Mesenchymal stem cell (in vitro differentiated cells and primary cell): ENCODE measurements around the gene PHF10.

Experiments
- DNase-seq: peaks from one replicate; pipeline ENCODE4 v3.0.0-alpha.2; 2013
- H2AFZ ChIP-seq: one replicate; pipeline ENCODE4 v1.6.1; 2013; ENCODE audit warnings: low read depth, mild to moderate bottlenecking, control low read depth, inconsistent platforms, low read length, moderate library complexity
- H2AK5ac ChIP-seq: 2 replicates; pipeline ENCODE4 v1.6.1; 2013; ENCODE audit warnings: low read length, moderate library complexity, mild to moderate bottlenecking, inconsistent platforms; ENCODE audit not compliant: severe bottlenecking
- H2BK120ac ChIP-seq: one replicate; pipeline ENCODE4 v1.6.1; 2013; ENCODE audit warnings: low read depth, mild to moderate bottlenecking, inconsistent platforms, low read length, moderate library complexity
- H2BK12ac ChIP-seq, 2 experiments: one replicate each; pipeline ENCODE4 v1.6.1; 2013; ENCODE audit warnings: inconsistent platforms in 2 of 2, low read length in 2 of 2, mild to moderate bottlenecking in 2 of 2, moderate library complexity in 2 of 2, control low read depth in 1 of 2
- H2BK15ac ChIP-seq: one replicate; pipeline ENCODE4 v1.6.1; 2013; ENCODE audit warnings: mild to moderate bottlenecking, low read depth, inconsistent platforms; ENCODE audit not compliant: poor library complexity, severe bottlenecking
- H2BK5ac ChIP-seq: 2 replicates; pipeline ENCODE4 v1.6.1; 2013; ENCODE audit warnings: low read depth, mild to moderate bottlenecking, low read length, control low read depth, inconsistent platforms; ENCODE audit not compliant: poor library complexity, severe bottlenecking
- H3K14ac ChIP-seq, 2 experiments: one replicate each; pipeline ENCODE4 v1.6.1; 2013; ENCODE audit warnings: inconsistent platforms in 2 of 2, low read length in 2 of 2, control low read depth in 1 of 2, mild to moderate bottlenecking in 1 of 2, moderate library complexity in 1 of 2
- H3K18ac ChIP-seq, 2 experiments: one replicate each; pipeline ENCODE4 v1.6.1; 2013; ENCODE audit warnings: inconsistent platforms in 2 of 2, low read length in 2 of 2, control low read depth in 1 of 2, low read depth in 1 of 2, mild to moderate bottlenecking in 1 of 2
- H3K23ac ChIP-seq, 2 experiments: one replicate each; pipeline ENCODE4 v1.6.1; 2013; ENCODE audit warnings: inconsistent platforms in 2 of 2, low read length in 2 of 2, mild to moderate bottlenecking in 2 of 2, moderate library complexity in 2 of 2, control low read depth in 1 of 2
- H3K27ac ChIP-seq: 2 replicates; pipeline ENCODE4 v1.5.1; 2013; ENCODE audit warnings: mild to moderate bottlenecking, moderate library complexity, low read length, control low read depth, inconsistent platforms; ENCODE audit not compliant: poor library complexity, severe bottlenecking
- H3K27me3 ChIP-seq, 2 experiments: 2 replicates each; pipeline versions ENCODE4 v1.6.1 to v1.7.0; 2013; ENCODE audit warnings: low read length in 2 of 2, mild to moderate bottlenecking in 2 of 2, moderate library complexity in 2 of 2, control low read depth in 1 of 2, inconsistent platforms in 1 of 2; ENCODE audit not compliant: control insufficient read depth in 1 of 2, insufficient read depth in 1 of 2
- H3K36me3 ChIP-seq, 2 experiments: 2 replicates each; pipeline versions ENCODE4 v1.6.1 to v1.7.0; 2013; ENCODE audit warnings: low read length in 2 of 2, control low read depth in 1 of 2, inconsistent platforms in 1 of 2, low read depth in 1 of 2, mild to moderate bottlenecking in 1 of 2; ENCODE audit not compliant: insufficient read depth in 2 of 2, control insufficient read depth in 1 of 2
- H3K4ac ChIP-seq, 2 experiments: one replicate each; pipeline ENCODE4 v1.6.1; 2013; ENCODE audit warnings: inconsistent platforms in 2 of 2, low read length in 2 of 2, mild to moderate bottlenecking in 2 of 2, moderate library complexity in 2 of 2, control low read depth in 1 of 2, low read depth in 1 of 2
- H3K4me1 ChIP-seq: 2 replicates; pipeline ENCODE4 v1.6.1; 2013; ENCODE audit warnings: low read depth, low read length, control low read depth; ENCODE audit not compliant: control insufficient read depth, insufficient read depth
- H3K4me2 ChIP-seq: 2 replicates; pipeline ENCODE4 v1.6.1; 2013; ENCODE audit warnings: low read length, mild to moderate bottlenecking, inconsistent platforms; ENCODE audit not compliant: poor library complexity, severe bottlenecking
- H3K4me3 ChIP-seq, 2 experiments: 2 replicates each; pipeline versions ENCODE4 v1.5.1 to v1.7.0; 2013; ENCODE audit warnings: low read length in 2 of 2, mild to moderate bottlenecking in 2 of 2, control low read depth in 1 of 2, low read depth in 1 of 2; ENCODE audit not compliant: insufficient read depth in 1 of 2
- H3K79me1 ChIP-seq: replicated peaks from 2 replicates; pipeline ENCODE4 v1.6.1; 2013; ENCODE audit warnings: mild to moderate bottlenecking, control low read depth, low read length, inconsistent platforms; ENCODE audit not compliant: poor library complexity, severe bottlenecking
- H3K9ac ChIP-seq: 2 replicates; pipeline ENCODE4 v1.7.0; 2013; ENCODE audit warnings: mild to moderate bottlenecking, low read length, moderate library complexity
- H3K9me3 ChIP-seq: 2 replicates; pipeline ENCODE4 v1.7.0; 2013; ENCODE audit warnings: mild to moderate bottlenecking, low read length; ENCODE audit not compliant: control insufficient read depth
- H4K8ac ChIP-seq: one replicate; pipeline ENCODE4 v1.6.1; 2013; ENCODE audit warnings: inconsistent platforms, mild to moderate bottlenecking, low read length, moderate library complexity
- H4K91ac ChIP-seq: one replicate; pipeline ENCODE4 v1.6.1; 2013; ENCODE audit warnings: mild to moderate bottlenecking, low read length, inconsistent platforms
- WGBS: methylation state at CpG from one replicate; pipeline ENCODE4 v1.1.7; 2013; ENCODE audit warnings: mixed read lengths; 5-methylcytosine and 5-hydroxymethylcytosine counted together

PHF10 gene

DNA sequence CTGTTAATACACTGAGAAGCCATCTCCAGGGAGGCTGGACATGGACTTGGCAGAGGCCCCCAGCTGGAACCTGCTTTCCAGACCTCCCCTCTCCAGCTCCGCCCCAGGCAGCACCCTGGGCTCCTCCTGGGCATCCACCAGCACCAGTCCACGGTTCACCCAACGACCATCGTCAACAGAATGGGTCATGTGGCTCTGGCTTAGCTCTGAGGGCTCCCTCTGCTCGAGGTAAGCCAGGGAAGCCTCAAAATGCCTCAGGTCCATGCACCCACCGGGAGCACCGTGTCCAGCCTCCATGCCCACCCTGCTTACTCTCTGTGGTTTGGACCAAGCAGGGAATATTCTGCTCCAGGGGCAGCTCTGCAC lies 62.9 kb downstream of the PHF10 start:
- Histone ChIP-seq H4K8ac (no peak overlapping the region), H3K23ac (no peak overlapping the region), H2BK12ac (no peak overlapping the region), H3K18ac (no peak overlapping the region), H3K4me1 (no peaks in the 10 kb centered on the region), H2AK5ac (no peak overlapping the region), H3K9ac (no peak overlapping the region), H2AFZ (no peak overlapping the region), H2BK120ac (no peak overlapping the region), H3K4ac (no peak overlapping the region), H3K79me1 (peaks cover under 1% of the 10 kb centered on the region), H3K4me2 (no peak overlapping the region), H3K9me3 (no peaks in the 10 kb centered on the region), H4K91ac (no peak overlapping the region), H2BK5ac (no peak overlapping the region), H3K27me3 (no peaks in the 10 kb centered on the region), H3K27ac (no peak overlapping the region), H2BK15ac (no peak overlapping the region), H3K36me3 (peaks cover 64 to 82% of the 10 kb centered on the region in 2 experiments), H3K14ac (no peak overlapping the region), H3K4me3 (no peak overlapping the region)
- 95% methylated on average over 7 of the region's 7 CpGs for WGBS
- no peak for DNase-seq

DNA sequence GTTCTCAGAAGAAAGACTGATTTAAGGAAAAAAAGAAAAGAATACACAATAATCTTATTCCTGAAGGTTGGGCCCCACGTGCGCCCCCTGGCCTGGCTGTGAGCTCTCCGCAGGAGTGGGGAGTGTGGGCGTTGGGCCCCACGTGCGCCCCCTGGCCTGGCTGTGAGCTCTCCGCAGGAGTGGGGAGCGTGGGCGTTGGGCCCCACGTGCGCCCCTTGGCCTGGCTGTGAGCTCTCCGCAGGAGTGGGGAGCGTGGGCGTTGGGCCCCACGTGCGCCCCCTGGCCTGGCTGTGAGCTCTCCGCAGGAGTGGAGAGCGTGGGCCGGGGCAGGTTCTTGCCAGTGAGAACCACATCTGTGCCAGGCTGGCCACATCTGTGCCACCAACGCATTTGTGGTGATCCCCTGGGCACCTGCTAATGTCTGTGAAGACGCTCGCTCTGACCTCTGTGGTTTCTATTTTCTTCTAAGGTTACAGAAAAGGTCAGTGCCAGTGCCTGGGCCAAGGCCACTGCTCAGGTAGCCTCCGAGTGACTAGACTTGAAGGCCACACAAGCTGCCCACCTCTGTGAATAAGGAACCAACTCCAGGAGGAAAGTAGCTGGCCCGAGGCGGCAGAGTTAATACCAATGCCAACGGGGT lies 63.4 kb downstream of the PHF10 start:
- Histone ChIP-seq H3K27ac (no peak overlapping the region), H3K4me3 (no peak overlapping the region), H2BK12ac (no peak overlapping the region), H3K4me1 (no peaks in the 10 kb centered on the region), H3K4me2 (no peak overlapping the region), H2BK5ac (no peak overlapping the region), H2BK15ac (no peak overlapping the region), H3K23ac (no peak overlapping the region), H4K91ac (no peak overlapping the region), H3K18ac (no peak overlapping the region), H3K27me3 (no peaks in the 10 kb centered on the region), H2BK120ac (no peak overlapping the region), H4K8ac (no peak overlapping the region), H2AK5ac (no peak overlapping the region), H3K79me1 (no peaks in the 10 kb centered on the region), H3K14ac (no peak overlapping the region), H3K9me3 (no peaks in the 10 kb centered on the region), H3K9ac (no peak overlapping the region), H3K36me3 (peaks cover 65 to 82% of the 10 kb centered on the region in 2 experiments), H2AFZ (no peak overlapping the region), H3K4ac (no peak overlapping the region)
- 96% methylated on average over 26 of the region's 26 CpGs for WGBS
- no peak for DNase-seq

DNA sequence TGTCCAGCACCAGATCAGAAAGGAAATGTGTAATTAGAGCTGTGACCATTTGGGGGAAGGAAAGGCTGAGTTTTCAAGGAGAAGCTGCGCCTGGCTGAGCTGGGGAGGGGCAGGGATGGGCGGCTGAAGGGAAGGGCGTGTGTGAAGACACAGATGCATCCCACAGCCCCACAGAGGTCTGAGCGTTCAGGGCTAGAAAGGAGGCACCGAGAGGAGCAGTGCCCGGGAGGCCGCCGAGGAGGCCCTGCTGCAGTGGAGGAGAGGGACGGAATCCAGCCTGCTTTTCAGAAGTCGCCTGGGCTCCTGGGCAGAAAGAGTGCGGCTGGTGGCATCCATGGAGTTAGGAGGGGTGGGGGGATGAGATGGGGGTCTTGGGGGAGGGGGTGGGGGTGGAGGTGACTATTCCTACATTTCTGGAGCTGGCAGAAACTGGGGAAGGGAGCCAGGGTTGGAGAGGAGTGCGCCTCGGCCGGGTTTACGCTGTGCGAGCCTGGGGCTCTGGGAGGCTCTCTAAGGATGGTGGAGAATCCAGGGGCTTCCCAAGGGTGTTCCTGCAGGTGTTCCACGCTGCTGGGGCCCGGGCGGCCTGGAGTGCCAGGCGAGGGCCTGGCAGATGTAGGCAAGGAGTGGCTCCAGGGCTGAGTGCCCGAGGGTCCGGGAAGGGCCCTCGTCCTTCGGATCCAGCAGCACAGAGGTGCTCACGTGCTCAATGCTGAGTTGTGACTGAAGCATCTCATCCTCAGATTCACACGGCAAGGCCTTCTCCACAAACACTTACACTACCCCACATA lies 64.3 kb downstream of the PHF10 start:
- Histone ChIP-seq H3K4me2 (no peak overlapping the region), H3K23ac (no peak overlapping the region), H2BK12ac (no peak overlapping the region), H3K9me3 (no peaks in the 10 kb centered on the region), H3K4me1 (no peaks in the 10 kb centered on the region), H2BK120ac (no peak overlapping the region), H2AK5ac (no peak overlapping the region), H3K4ac (no peak overlapping the region), H2AFZ (no peak overlapping the region), H3K14ac (no peak overlapping the region), H4K8ac (no peak overlapping the region), H3K9ac (no peak overlapping the region), H3K18ac (no peak overlapping the region), H3K36me3 (peaks cover 64 to 74% of the 10 kb centered on the region in 2 experiments), H3K4me3 (no peak overlapping the region), H3K79me1 (no peaks in the 10 kb centered on the region), H4K91ac (no peak overlapping the region), H3K27me3 (no peaks in the 10 kb centered on the region), H2BK15ac (no peak overlapping the region), H3K27ac (no peak overlapping the region), H2BK5ac (no peak overlapping the region)
- DNase-seq, result no peak
- 95% methylated on average over 26 of the region's 26 CpGs for whole genome bisulfite sequencing

DNA sequence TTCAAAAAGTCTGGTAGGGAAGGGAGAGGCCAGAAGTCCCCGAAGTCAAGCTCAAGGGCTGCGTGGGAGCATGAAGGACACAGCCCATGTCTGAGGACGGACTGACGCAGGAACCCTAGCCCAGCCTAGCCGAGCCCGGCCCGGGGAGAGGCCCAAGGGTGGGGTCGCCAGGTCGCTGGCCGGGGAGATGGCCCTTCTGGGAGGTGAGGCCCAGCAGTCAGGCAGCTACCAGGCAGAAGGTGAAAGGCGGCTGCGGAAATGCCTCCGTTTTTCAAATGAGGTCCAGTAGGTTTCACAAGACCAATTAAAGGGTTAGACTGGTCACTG lies 67.1 kb downstream of the PHF10 start:
- H3K36me3 ChIP-seq, result peaks cover 55 to 60% of the 10 kb centered on the region in 2 experiments
- H2BK5ac ChIP-seq, result no peak overlapping the region
- no peak overlapping the region for H3K27ac ChIP-seq
- H3K4me2 ChIP-seq, result no peak overlapping the region
- no peak overlapping the region for H3K14ac ChIP-seq
- no peak overlapping the region for H3K4ac ChIP-seq
- H3K79me1 ChIP-seq, result no peaks in the 10 kb centered on the region
- H2BK15ac ChIP-seq, result no peak overlapping the region
- WGBS, result 94% methylated on average over 13 of the region's 13 CpGs
- no peak overlapping the region for H4K91ac ChIP-seq
- H3K9me3 ChIP-seq, result no peaks in the 10 kb centered on the region
- H3K18ac ChIP-seq, result no peak overlapping the region
- H2BK12ac ChIP-seq, result no peak overlapping the region
- no peak overlapping the region for H2AK5ac ChIP-seq
- no peak overlapping the region for H3K9ac ChIP-seq
- H3K4me3 ChIP-seq, result no peak overlapping the region
- H2AFZ ChIP-seq, result no peak overlapping the region
- DNase-seq, result no peak
- H3K4me1 ChIP-seq, result no peaks in the 10 kb centered on the region
- no peaks in the 10 kb centered on the region for H3K27me3 ChIP-seq
- H3K23ac ChIP-seq, result no peak overlapping the region
- no peak overlapping the region for H2BK120ac ChIP-seq
- no peak overlapping the region for H4K8ac ChIP-seq
